C4-2B (cell line): Measurements from ENCODE around the gene LIN7B.

ENCODE experiments used
- CTCF ChIP-seq: fragments of 450-650 bp; conservative IDR thresholded peaks from 2 replicates; pipeline ENCODE4 v1.5.1; 2017; ENCODE audit warnings: mild to moderate bottlenecking
- ZFX ChIP-seq: fragments of 450-650 bp; IDR thresholded peaks from 2 replicates; pipeline ENCODE4 v1.6.1; 2017

- TF ChIP-seq CTCF: no peak
- no peak for TF ChIP-seq ZFX
Measured at GRCh38 chr19:49119411-49120324, 5.5 kb downstream of the LIN7B start, which contains the start of gene PPFIA3.
